A549 (cell line): Measurements from ENCODE around the gene PPP6R1. TPM values are rescaled to one million over a fixed set of nuclear protein-coding genes. Genes with fewer than 3 reads are reported as not detected.
A peak's percentile ranks its signal among the peaks of the same experiment; 100 is the strongest.
"Not testable (repeated sequence)": the region's sequence is repeated elsewhere in the genome, so short reads cannot be mapped to it uniquely, and the experiment has no call there.

ENCODE experiments used
- ATAC-seq, 2 experiments: fragments of 200-7000 bp in 1 of 2; fragments of >200 bp in 1 of 2; cut with Nextera tagmentation in 1 of 2; cut with Tn5 transposase in 1 of 2; 3 replicates each; pipeline versions ENCODE4 v1.8.0 to v1.9.1; 2018 to 2020; ENCODE audit warnings: mild to moderate bottlenecking in 1 of 2, moderate library complexity in 1 of 2
- CTCF ChIA-PET: fragments of 300-600 bp; sonication (Branson Sonifier 250); formaldehyde crosslinking; extraction: SDS; loops from one replicate; lab custom pipeline; 2021; ENCODE audit warnings: antibody characterized with exemption, inconsistent platforms; lab: Yijun Ruan, JAX
- POLR2A ChIA-PET: fragments of 350-600 bp; formaldehyde crosslinking; extraction: SDS; loops from one replicate; lab custom pipeline; 2021; ENCODE audit warnings: antibody characterized with exemption, inconsistent platforms; lab: Yijun Ruan, JAX
- DNase-seq, 2 experiments: peaks; one replicate each; pipeline versions ENCODE4 v3.0.0 to v3.0.0-alpha.2; 2011 to 2016; ENCODE audit warnings: low read depth in 1 of 2, low spot score in 1 of 2
- FAIRE-seq: peaks from 2 replicates; lab custom pipeline; 2011; peaks lifted over from hg19 to GRCh38; lab: Jason Lieb, UNC
- H3K27ac ChIP-seq, 2 experiments: fragments of >200 bp; sonication (Bioruptor Twin); formaldehyde crosslinking; 3 replicates each; pipeline ENCODE4 v1.5.1; 2016 to 2017
- H3K4me1 ChIP-seq: fragments of >200 bp; sonication (Bioruptor Twin); formaldehyde crosslinking; 3 replicates; pipeline ENCODE4 v1.6.1; 2016
- H3K4me2 ChIP-seq: fragments of >200 bp; sonication (Bioruptor Twin); formaldehyde crosslinking; 3 replicates; pipeline ENCODE4 v1.6.1; 2016
- H3K4me3 ChIP-seq: fragments of >200 bp; sonication (Bioruptor Twin); formaldehyde crosslinking; 3 replicates; pipeline ENCODE4 v1.5.1; 2016
- H3K9me3 ChIP-seq: fragments of >200 bp; sonication (Bioruptor Twin); formaldehyde crosslinking; 3 replicates; pipeline ENCODE4 v1.6.1; 2016
- BHLHE40 ChIP-seq: IDR thresholded peaks from 2 replicates; pipeline ENCODE4 v1.6.1; 2012; ENCODE audit warnings: low read depth, low read length, inconsistent platforms
- CHD2 ChIP-seq: fragments of 150-350 bp; IDR thresholded peaks from 2 replicates; pipeline ENCODE4 v1.6.1; 2014; ENCODE audit warnings: low read length; ENCODE audit not compliant: partially characterized antibody
- CHD4 ChIP-seq: fragments of 200-600 bp; sonication (generic); IDR thresholded peaks from 2 replicates; pipeline ENCODE4 v1.6.1; 2016; ENCODE audit warnings: antibody characterized with exemption, mild to moderate bottlenecking, borderline replicate concordance
- CTCF ChIP-seq: fragments of >200 bp; sonication (Bioruptor Twin); formaldehyde crosslinking; IDR thresholded peaks from 3 replicates; pipeline ENCODE4 v1.5.1; 2016
- E2F6 ChIP-seq: IDR thresholded peaks from 2 replicates; pipeline ENCODE4 v1.6.1; 2012; ENCODE audit warnings: low read depth, borderline replicate concordance
- EHMT2 ChIP-seq: fragments of 200-600 bp; sonication (generic); IDR thresholded peaks from 2 replicates; pipeline ENCODE4 v1.6.1; 2016; ENCODE audit warnings: antibody characterized with exemption, low read depth, mild to moderate bottlenecking, moderate library complexity
- ESRRA ChIP-seq: fragments of 150-350 bp; IDR thresholded peaks from 2 replicates; pipeline ENCODE4 v1.6.1; 2014; ENCODE audit warnings: mild to moderate bottlenecking, low read length, borderline replicate concordance
- FOSB ChIP-seq: fragments of 250-450 bp; sonication (Bioruptor Pico); IDR thresholded peaks from 2 replicates; pipeline ENCODE4 v1.5.0; 2020; ENCODE audit warnings: mild to moderate bottlenecking, moderate library complexity
- FOSL2 ChIP-seq, 2 experiments: fragments of 450-650 bp in 1 of 2; fragments of >200 bp in 1 of 2; sonication (Bioruptor Twin) in 1 of 2; formaldehyde crosslinking; IDR thresholded peaks; 2 replicates each; pipeline versions ENCODE4 v1.5.0 to v1.6.1; 2016 to 2020; ENCODE audit warnings: mild to moderate bottlenecking in 1 of 2, moderate library complexity in 1 of 2
- HMGXB4 ChIP-seq: fragments of 250-450 bp; sonication (Bioruptor Pico); IDR thresholded peaks from 2 replicates; pipeline ENCODE4 v1.5.0; 2021; ENCODE audit warnings: mild to moderate bottlenecking, moderate library complexity, borderline replicate concordance
- JUN ChIP-seq, 2 experiments: fragments of >200 bp; sonication (Bioruptor Twin); formaldehyde crosslinking; IDR thresholded peaks; 2 replicates in 1 of 2; 3 replicates in 1 of 2; pipeline ENCODE4 v1.6.1; 2016 to 2017
- MAFK ChIP-seq: fragments of 450-650 bp; IDR thresholded peaks from 2 replicates; pipeline ENCODE4 v1.6.1; 2014; ENCODE audit not compliant: partially characterized antibody
- MAX ChIP-seq: IDR thresholded peaks from 2 replicates; pipeline ENCODE4 v1.6.1; 2012
- RAD21 ChIP-seq, 2 experiments: fragments of >200 bp in 1 of 2; sonication (Bioruptor Twin) in 1 of 2; formaldehyde crosslinking in 1 of 2; IDR thresholded peaks in 1 of 2; conservative IDR thresholded peaks in 1 of 2; 2 replicates in 1 of 2; 3 replicates in 1 of 2; pipeline ENCODE4 v1.6.1; 2012 to 2018; ENCODE audit warnings: inconsistent platforms in 1 of 2
- SMC3 ChIP-seq: fragments of >200 bp; sonication (Bioruptor Twin); formaldehyde crosslinking; IDR thresholded peaks from 3 replicates; pipeline ENCODE4 v1.6.1; 2018; ENCODE audit warnings: inconsistent platforms
- SREBF2 ChIP-seq: fragments of 450-650 bp; IDR thresholded peaks from 2 replicates; pipeline ENCODE4 v1.6.1; 2014; ENCODE audit warnings: mild to moderate bottlenecking, moderate library complexity
- WGBS: methylation state at CpG from one replicate; pipeline ENCODE4 v1.1.6; 2017; ENCODE audit errors: missing lambda C conversion rate; 5-methylcytosine and 5-hydroxymethylcytosine counted together
- polyA plus RNA-seq, 4 experiments: library from polyadenylated mRNA; depleted of rRNA in 3 of 4; stranded (reverse); fragments of >200 nt; fragmentation: RNase III in 1 of 4; extraction: RNeasy Plus Mini Kit Qiagen cat#74134 plus additional on column Dnase treatment in 1 of 4; gene quantifications; 2 replicates in 3 of 4; 3 replicates in 1 of 4; pipeline ENCODE4 v1.2.3, GENCODE V29; 2011 to 2017

PPP6R1 gene
- polyA plus RNA-seq, 2 of the 4 experiments (the other 2 are of a cell fraction) = 42.9 to 78.0 TPM

GRCh38 chr19:55208880-55209692, 49.7 kb downstream of the PPP6R1 start, which contains the start of gene PTPRH (continued):
- TF ChIP-seq BHLHE40 = no peak

GRCh38 chr19:55206664-55207500, 51.9 kb downstream of the PPP6R1 start:
- Histone ChIP-seq H3K4me3 (peak overlapping the region; percentile 30), H3K27ac (peak overlapping the region; percentile 62 to 83), H3K4me1 (peaks cover 43% of the 10 kb centered on the region), H3K9me3 (no peaks in the 10 kb centered on the region)
- DNase-seq (peak; percentile 93 to 100), FAIRE-seq (no peak)
- POLR2A ChIA-PET = interaction anchor here (0.7 to 1.3 kb wide), 3 partner anchors 9 to 52 kb away, joined by 3 to 6 read pairs (median 4); partner anchors contain the start of gene PPP6R1
- CTCF ChIA-PET = interaction anchor here (0.6 to 1.9 kb wide), 7 partner anchors 9 to 211 kb away, joined by 3 to 10 read pairs (median 4); partner anchors contain the start of gene TMEM238
- TF ChIP-seq E2F6 (0 out of 2 replicates have a peak, but pooled peaks have one; percentile 25), FOSL2 (IDR thresholded peaks at IDR 0.05) (peak; percentile 61; the same call in 1 of the 2 replicates), FOSL2 (CRISPR knock-in tag; IDR thresholded peaks at IDR 0.05) (peak; percentile 99), FOSB (CRISPR knock-in tag) (no peak), ESRRA (no peak), CHD2 (no peak), HMGXB4 (no peak), CHD4 (no peak), JUN (IDR thresholded peaks at IDR 0.05) (peak in 1 of 2 experiments; percentile 58; a peak in 2 of 5 replicates), EHMT2 (no peak), MAX (peak; percentile 83), MAFK (no peak), SREBF2 (no peak)
- TF ChIP-seq, all 56 proteins: peak for 4
- peak overlapping the region; percentile 78 for H3K4me2 ChIP-seq
- peak; percentile 82 to 88 for ATAC-seq
- WGBS = 26% methylated on average over 29 of the region's 29 CpGs

- TF ChIP-seq SMC3 = peak; percentile 31; the same call in 1 of the 3 replicates
- TF ChIP-seq RAD21 (conservative IDR thresholded peaks at IDR 0.05 in 1 of 2, IDR thresholded peaks at IDR 0.05 in 1 of 2) = peak in 1 of 2 experiments; percentile 27; a peak in 2 of 5 replicates
- peak; percentile 25; the same call in 1 of the 3 replicates for TF ChIP-seq CTCF
- TF ChIP-seq MAX = 0 out of 2 replicates have a peak, but pooled peaks have one; percentile 24
- H3K27ac ChIP-seq, H3K4me1 ChIP-seq, H3K4me2 ChIP-seq, H3K9me3 ChIP-seq, FAIRE-seq, H3K4me3 ChIP-seq: not testable (repeated sequence)
- WGBS = 79% methylated on average over 10 of the region's 10 CpGs
- ChIA-PET POLR2A (interaction anchor here (0.7 kb wide), 1 partner anchor 19 kb away, joined by 3 read pairs; no protein-coding TSS in a partner anchor), CTCF (interaction anchor here (0.7 to 3.7 kb wide), 12 partner anchors 10 to 301 kb away, joined by 3 to 17 read pairs (median 4); partner anchors contain the start of gene PPP6R1)
- ATAC-seq (peak; percentile 41 to 46; a peak in 3 of 6 replicates), DNase-seq (peak in 1 of 2 experiments; percentile 59)
Measured at GRCh38 chr19:55202199-55202598, 56.6 kb downstream of the PPP6R1 start.
